HepG2 (cell line): ENCODE data around the gene PLPP3. TPM values are rescaled to one million over a fixed set of nuclear protein-coding genes. Genes with fewer than 3 reads are reported as not detected.

Source experiments
- BRF2 ChIP-seq: sonication (generic); formaldehyde crosslinking; IDR thresholded peaks from 2 replicates; pipeline ENCODE4 v1.8.1; 2022; ENCODE audit warnings: mild to moderate bottlenecking, missing genetic modification reagents
- CREBL2 ChIP-seq: sonication (generic); formaldehyde crosslinking; IDR thresholded peaks from 2 replicates; pipeline ENCODE4 v1.8.1; 2023; ENCODE audit warnings: missing genetic modification reagents, mild to moderate bottlenecking, borderline replicate concordance
- NR2F1 ChIP-seq, 2 experiments: fragments of 450-650 bp in 1 of 2; formaldehyde crosslinking in 1 of 2; IDR thresholded peaks; 2 replicates each; pipeline versions ENCODE4 v1.5.0 to v1.6.1; 2016 to 2020; ENCODE audit warnings: mild to moderate bottlenecking in 1 of 2, missing compliant biosample characterization in 1 of 2, missing genetic modification reagents in 1 of 2, moderate library complexity in 1 of 2
- PLRG1 ChIP-seq: fragments of 450-650 bp; conservative IDR thresholded peaks from 2 replicates; pipeline ENCODE4 v1.6.1; 2016
- RNF2 ChIP-seq: fragments of 450-650 bp; conservative IDR thresholded peaks from 2 replicates; pipeline ENCODE4 v1.6.1; 2016; ENCODE audit warnings: low read depth
- ZBTB20 ChIP-seq: sonication (generic); formaldehyde crosslinking; IDR thresholded peaks from 2 replicates; pipeline ENCODE4 v1.8.1; 2023; ENCODE audit warnings: missing genetic modification reagents, low read depth, mild to moderate bottlenecking, borderline replicate concordance
- ZBTB37 ChIP-seq: sonication (generic); formaldehyde crosslinking; IDR thresholded peaks from 2 replicates; pipeline ENCODE4 v1.4.0; 2020; ENCODE audit warnings: mild to moderate bottlenecking, missing genetic modification reagents
- ZNF234 ChIP-seq: sonication (generic); formaldehyde crosslinking; conservative IDR thresholded peaks from 2 replicates; pipeline ENCODE4 v1.5.1; 2020; ENCODE audit warnings: mild to moderate bottlenecking, missing genetic modification reagents
- ZNF318 ChIP-seq: sonication (generic); formaldehyde crosslinking; IDR thresholded peaks from 2 replicates; pipeline ENCODE4 v1.4.0; 2020; ENCODE audit warnings: mild to moderate bottlenecking, missing genetic modification reagents
- ZNF382 ChIP-seq: sonication (generic); formaldehyde crosslinking; IDR thresholded peaks from 2 replicates; pipeline ENCODE4 v1.5.0; 2020; ENCODE audit warnings: missing genetic modification reagents, mild to moderate bottlenecking, borderline replicate concordance
- ZNF44 ChIP-seq: sonication (generic); formaldehyde crosslinking; IDR thresholded peaks from 2 replicates; pipeline ENCODE4 v1.5.1; 2020; ENCODE audit warnings: mild to moderate bottlenecking, missing genetic modification reagents
- ZNF589 ChIP-seq: sonication (generic); formaldehyde crosslinking; conservative IDR thresholded peaks from 2 replicates; pipeline ENCODE4 v1.8.0; 2022; ENCODE audit warnings: mild to moderate bottlenecking, moderate library complexity, missing genetic modification reagents
- ZNF660 ChIP-seq: sonication (generic); formaldehyde crosslinking; IDR thresholded peaks from 2 replicates; pipeline ENCODE4 v1.5.1; 2020; ENCODE audit warnings: mild to moderate bottlenecking, low read depth, missing genetic modification reagents, borderline replicate concordance
- ZUFSP ChIP-seq: sonication (generic); formaldehyde crosslinking; IDR thresholded peaks from 2 replicates; pipeline ENCODE4 v1.9.0; 2021; ENCODE audit warnings: missing genetic modification reagents, mild to moderate bottlenecking, borderline replicate concordance
- polyA plus RNA-seq, 8 experiments: library from polyadenylated mRNA; depleted of rRNA in 3 of 8; stranded (reverse) in 7 of 8; unstranded in 1 of 8; fragments of >200 nt; fragmentation: Illumina TruSeq in 4 of 8; extraction: Trizol in 4 of 8; gene quantifications; 2 replicates each; pipeline versions ENCODE4 v1.2.1 to v1.2.3, GENCODE V29; 2011 to 2016; ENCODE audit warnings: low read depth in 4 of 8, missing spikeins in 1 of 8, mixed read lengths in 1 of 8; ENCODE audit not compliant: insufficient read depth in 1 of 8
- total RNA-seq, 5 experiments: library from RNA; depleted of rRNA; stranded (reverse); fragments of >200 nt; fragmentation: Illumina TruSeq; extraction: Trizol; gene quantifications; 2 replicates each; pipeline ENCODE4 v1.2.3, GENCODE V29; 2016; ENCODE audit warnings: low read depth in 1 of 5

The PLPP3 gene
- total and polyA plus RNA-seq, 2 of the 13 experiments (the other 11 are each of a cell fraction or from before 2014, with no cell fraction given): 49.7 to 65.8 TPM

GRCh38 chr1:56508523-56508983 is 70.8 kb downstream of the PLPP3 start (continued):
- TF ChIP-seq ZNF234 (no peak), CREBL2 (no peak; the same call in 1 of the 2 replicates), ZNF318 (CRISPR knock-in tag) (peak; percentile 83), RNF2 (peak; percentile 94), ZNF44 (CRISPR knock-in tag) (peak; percentile 67; the same call in 1 of the 2 replicates), ZBTB20 (CRISPR knock-in tag) (peak; percentile 98; the same call in 1 of the 2 replicates), ZNF660 (CRISPR knock-in tag) (no peak), ZNF382 (CRISPR knock-in tag) (no peak), ZNF589 (CRISPR knock-in tag) (peak; percentile 86; the same call in 1 of the 2 replicates), ZBTB37 (CRISPR knock-in tag) (peak; percentile 96), PLRG1 (no peak), BRF2 (CRISPR knock-in tag) (peak; percentile 42; the same call in 1 of the 2 replicates), NR2F1 (CRISPR knock-in tag; IDR thresholded peaks at IDR 0.05) (peak; percentile 89 to 93), ZUFSP (CRISPR knock-in tag) (no peak)
